ENCODE measurements around the gene COL4A4.
A peak's percentile ranks its signal among the peaks of the same experiment; 100 is the strongest.

COL4A4 gene

DNA sequence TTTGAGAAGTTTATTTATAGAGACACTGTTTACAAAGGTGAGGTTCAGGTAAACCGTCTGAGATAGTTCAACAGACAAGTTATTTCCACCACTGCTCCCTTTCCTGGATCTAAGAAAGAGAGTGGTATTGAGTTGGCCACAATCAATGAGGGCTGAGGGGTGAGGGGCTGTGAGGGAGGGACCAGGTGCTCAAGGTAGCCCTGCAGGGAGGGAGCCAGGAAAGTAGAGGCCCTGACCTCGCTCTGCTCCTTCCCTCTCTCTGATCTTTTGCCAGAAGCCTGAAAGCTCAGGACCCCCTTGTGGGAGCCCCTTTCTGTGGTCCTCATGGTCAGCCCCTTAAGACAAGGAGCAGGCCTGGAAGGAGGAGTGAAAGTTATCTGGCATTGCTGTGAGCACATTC is 30.2 kb upstream of the COL4A4 start:
- DNase-seq, result no peak
- ChIA-PET POLR2A (no interaction called here), CTCF (no interaction called here)
- H3K36me3 ChIP-seq (ENCODE audit: control insufficient read depth in 4 of 4, insufficient read depth in 4 of 4, low read length in 3 of 4), result no peaks in the 10 kb centered on the region
- WGBS (ENCODE audit: insufficient coverage), result 100% methylated on average over 1 of the region's 2 CpGs
- no peaks in the 10 kb centered on the region for H3K4me1 ChIP-seq (ENCODE audit: control extremely low read depth in 1 of 4, control insufficient read depth in 4 of 4, insufficient read depth in 4 of 4, low read length in 3 of 4)
- H3K4me3 ChIP-seq (ENCODE audit: control insufficient read depth in 1 of 7, extremely low read depth in 1 of 7, insufficient read depth in 4 of 7, low read depth in 2 of 7, low read length in 6 of 7), result no peak overlapping the region
- no peak overlapping the region for H3K27ac ChIP-seq (ENCODE audit: insufficient read depth in 1 of 2, low read depth in 1 of 2, low read length in 2 of 2, poor library complexity in 1 of 2, severe bottlenecking in 2 of 2)
- no peaks in the 10 kb centered on the region for H3K9me3 ChIP-seq (ENCODE audit: control extremely low read depth in 1 of 5, control insufficient read depth in 4 of 5, insufficient read depth in 2 of 5, low read depth in 1 of 5, low read length in 4 of 5)
- H3K27me3 ChIP-seq (replicated peaks in 2 of 5; ENCODE audit: control insufficient read depth in 4 of 5, insufficient read depth in 5 of 5, low read length in 4 of 5), result peaks cover 0 to 2% (median 0%) of the 10 kb centered on the region in 5 experiments

DNA sequence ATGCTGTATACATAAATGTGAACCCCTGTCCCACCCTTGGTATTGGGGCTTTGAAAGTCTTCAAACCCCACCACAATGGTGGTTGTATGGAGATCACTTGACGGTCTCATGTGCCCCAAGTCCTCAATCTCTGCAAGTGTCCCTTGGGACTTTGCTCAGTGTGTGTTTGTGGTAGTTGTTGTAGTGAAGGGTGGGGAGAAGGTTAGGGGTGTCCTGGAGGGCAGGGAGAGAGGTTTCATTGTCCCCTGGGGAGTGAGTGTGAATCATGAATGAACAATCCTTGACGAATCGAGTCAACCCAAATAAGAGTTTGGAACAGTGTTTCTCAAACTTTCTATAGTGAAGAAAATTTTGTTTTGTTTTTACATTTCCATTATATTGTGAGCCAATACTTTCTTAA is 28.5 kb upstream of the COL4A4 start:
- DNase-seq, result no peak
- Histone ChIP-seq H3K4me3 (ENCODE audit: control insufficient read depth in 1 of 7, extremely low read depth in 1 of 7, insufficient read depth in 4 of 7, low read depth in 2 of 7, low read length in 6 of 7) (no peak overlapping the region), H3K27ac (ENCODE audit: insufficient read depth in 1 of 2, low read depth in 1 of 2, low read length in 2 of 2, poor library complexity in 1 of 2, severe bottlenecking in 2 of 2) (no peak overlapping the region), H3K27me3 (replicated peaks in 2 of 5; ENCODE audit: control insufficient read depth in 4 of 5, insufficient read depth in 5 of 5, low read length in 4 of 5) (peaks cover 0 to 6% (median 2%) of the 10 kb centered on the region in 5 experiments), H3K9me3 (ENCODE audit: control extremely low read depth in 1 of 5, control insufficient read depth in 4 of 5, insufficient read depth in 2 of 5, low read depth in 1 of 5, low read length in 4 of 5) (no peaks in the 10 kb centered on the region), H3K36me3 (ENCODE audit: control insufficient read depth in 4 of 4, insufficient read depth in 4 of 4, low read length in 3 of 4) (no peaks in the 10 kb centered on the region), H3K4me1 (ENCODE audit: control extremely low read depth in 1 of 4, control insufficient read depth in 4 of 4, insufficient read depth in 4 of 4, low read length in 3 of 4) (no peaks in the 10 kb centered on the region)
- CTCF ChIA-PET, result no interaction called here
- POLR2A ChIA-PET, result interaction anchor here (0.6 kb wide), 1 partner anchor 95 kb away, joined by 3 read pairs; no protein-coding TSS in a partner anchor
- WGBS (ENCODE audit: insufficient coverage), result no CpG with 5 or more reads among the region's 3 CpGs

DNA sequence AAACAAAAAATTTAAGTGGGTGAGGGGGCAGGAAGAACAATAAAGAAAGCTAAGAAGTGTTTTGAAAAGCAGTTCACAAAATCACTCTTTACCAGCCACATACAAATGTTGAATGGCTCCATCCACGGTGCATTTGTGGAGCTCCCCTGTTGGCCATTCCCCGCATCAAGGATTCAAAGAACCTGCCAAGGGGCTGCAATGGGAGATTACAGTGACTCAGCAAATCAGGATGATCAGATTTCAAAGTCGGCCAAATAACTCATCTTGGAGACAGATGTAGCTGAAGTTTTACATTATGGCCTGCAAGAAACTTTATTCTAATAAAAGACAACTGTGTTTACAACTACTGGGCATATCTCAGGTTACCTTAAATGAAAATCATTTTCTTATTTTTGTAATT is 27.4 kb upstream of the COL4A4 start:
- H3K4me1 ChIP-seq (ENCODE audit: control extremely low read depth in 1 of 4, control insufficient read depth in 4 of 4, insufficient read depth in 4 of 4, low read length in 3 of 4), result no peaks in the 10 kb centered on the region
- peak in 1 of 3 donors; percentile 2 for DNase-seq
- CTCF ChIA-PET, result no interaction called here
- no peaks in the 10 kb centered on the region for H3K9me3 ChIP-seq (ENCODE audit: control extremely low read depth in 1 of 5, control insufficient read depth in 4 of 5, insufficient read depth in 2 of 5, low read depth in 1 of 5, low read length in 4 of 5)
- H3K27me3 ChIP-seq (replicated peaks in 2 of 5; ENCODE audit: control insufficient read depth in 4 of 5, insufficient read depth in 5 of 5, low read length in 4 of 5), result peaks cover 0 to 8% (median 2%) of the 10 kb centered on the region in 5 experiments
- no peaks in the 10 kb centered on the region for H3K36me3 ChIP-seq (ENCODE audit: control insufficient read depth in 4 of 4, insufficient read depth in 4 of 4, low read length in 3 of 4)
- H3K27ac ChIP-seq (ENCODE audit: insufficient read depth in 1 of 2, low read depth in 1 of 2, low read length in 2 of 2, poor library complexity in 1 of 2, severe bottlenecking in 2 of 2), result no peak overlapping the region
- POLR2A ChIA-PET, result no interaction called here
- WGBS (ENCODE audit: insufficient coverage), result 86% methylated on average over 2 of the region's 3 CpGs
- H3K4me3 ChIP-seq (ENCODE audit: control insufficient read depth in 1 of 7, extremely low read depth in 1 of 7, insufficient read depth in 4 of 7, low read depth in 2 of 7, low read length in 6 of 7), result no peak overlapping the region

DNA sequence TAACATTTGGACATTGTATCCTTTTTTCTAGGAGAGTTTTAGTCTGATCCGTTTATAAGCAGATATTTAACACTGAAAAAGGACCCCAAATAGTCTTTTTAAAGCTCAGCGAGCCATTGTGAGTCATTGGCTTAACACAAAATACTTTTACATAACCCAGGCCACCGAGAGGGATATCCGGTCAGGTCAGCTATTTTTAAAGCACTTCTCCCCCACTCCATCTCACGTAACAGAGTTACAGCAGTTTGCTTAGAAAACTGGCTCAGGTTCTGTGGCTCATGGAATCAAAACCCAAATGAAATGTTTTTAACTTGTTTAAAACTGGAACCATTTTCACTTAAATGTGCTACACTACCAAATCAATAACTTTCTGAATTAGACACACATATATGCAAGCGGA is 24.3 kb upstream of the COL4A4 start:
- Histone ChIP-seq H3K27ac (ENCODE audit: insufficient read depth in 1 of 2, low read depth in 1 of 2, low read length in 2 of 2, poor library complexity in 1 of 2, severe bottlenecking in 2 of 2) (no peak overlapping the region), H3K9me3 (ENCODE audit: control extremely low read depth in 1 of 5, control insufficient read depth in 4 of 5, insufficient read depth in 2 of 5, low read depth in 1 of 5, low read length in 4 of 5) (no peaks in the 10 kb centered on the region), H3K36me3 (ENCODE audit: control insufficient read depth in 4 of 4, insufficient read depth in 4 of 4, low read length in 3 of 4) (no peaks in the 10 kb centered on the region), H3K4me1 (ENCODE audit: control extremely low read depth in 1 of 4, control insufficient read depth in 4 of 4, insufficient read depth in 4 of 4, low read length in 3 of 4) (no peaks in the 10 kb centered on the region), H3K27me3 (replicated peaks in 2 of 5; ENCODE audit: control insufficient read depth in 4 of 5, insufficient read depth in 5 of 5, low read length in 4 of 5) (peaks cover 0 to 11% (median 2%) of the 10 kb centered on the region in 5 experiments), H3K4me3 (ENCODE audit: control insufficient read depth in 1 of 7, extremely low read depth in 1 of 7, insufficient read depth in 4 of 7, low read depth in 2 of 7, low read length in 6 of 7) (no peak overlapping the region)
- CTCF ChIA-PET, result no interaction called here
- WGBS (ENCODE audit: insufficient coverage), result 47% methylated on average over 4 of the region's 6 CpGs
- POLR2A ChIA-PET, result no interaction called here
- DNase-seq, result no peak

DNA sequence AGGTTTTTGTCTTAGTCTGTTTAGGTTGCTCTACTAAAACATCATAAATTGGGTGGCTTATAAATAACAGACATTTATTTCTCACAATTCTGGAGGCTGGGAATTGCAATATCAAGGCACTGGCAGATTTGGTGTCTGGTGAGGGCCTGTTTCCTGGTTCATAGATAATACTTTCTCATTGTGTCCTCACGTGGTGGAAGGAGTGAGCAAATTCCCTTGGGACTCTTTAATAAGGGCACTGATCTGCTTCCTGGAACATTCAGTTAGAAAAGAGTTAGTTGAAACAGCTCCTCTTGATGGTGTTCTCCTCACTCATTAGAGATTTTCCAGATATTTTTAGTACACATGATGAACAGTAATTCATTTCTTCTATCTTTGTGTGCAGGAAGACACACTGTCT is 22.7 kb upstream of the COL4A4 start:
- WGBS (ENCODE audit: insufficient coverage), result 20% methylated on average over 1 of the region's 1 CpG
- Histone ChIP-seq H3K9me3 (ENCODE audit: control extremely low read depth in 1 of 5, control insufficient read depth in 4 of 5, insufficient read depth in 2 of 5, low read depth in 1 of 5, low read length in 4 of 5) (no peaks in the 10 kb centered on the region), H3K4me3 (ENCODE audit: control insufficient read depth in 1 of 7, extremely low read depth in 1 of 7, insufficient read depth in 4 of 7, low read depth in 2 of 7, low read length in 6 of 7) (no peak overlapping the region), H3K36me3 (ENCODE audit: control insufficient read depth in 4 of 4, insufficient read depth in 4 of 4, low read length in 3 of 4) (no peaks in the 10 kb centered on the region), H3K4me1 (ENCODE audit: control extremely low read depth in 1 of 4, control insufficient read depth in 4 of 4, insufficient read depth in 4 of 4, low read length in 3 of 4) (no peaks in the 10 kb centered on the region), H3K27ac (ENCODE audit: insufficient read depth in 1 of 2, low read depth in 1 of 2, low read length in 2 of 2, poor library complexity in 1 of 2, severe bottlenecking in 2 of 2) (no peak overlapping the region), H3K27me3 (replicated peaks in 2 of 5; ENCODE audit: control insufficient read depth in 4 of 5, insufficient read depth in 5 of 5, low read length in 4 of 5) (peaks cover 0 to 11% (median 2%) of the 10 kb centered on the region in 5 experiments)
- CTCF ChIA-PET, result no interaction called here
- POLR2A ChIA-PET, result no interaction called here
- no peak for DNase-seq

DNA sequence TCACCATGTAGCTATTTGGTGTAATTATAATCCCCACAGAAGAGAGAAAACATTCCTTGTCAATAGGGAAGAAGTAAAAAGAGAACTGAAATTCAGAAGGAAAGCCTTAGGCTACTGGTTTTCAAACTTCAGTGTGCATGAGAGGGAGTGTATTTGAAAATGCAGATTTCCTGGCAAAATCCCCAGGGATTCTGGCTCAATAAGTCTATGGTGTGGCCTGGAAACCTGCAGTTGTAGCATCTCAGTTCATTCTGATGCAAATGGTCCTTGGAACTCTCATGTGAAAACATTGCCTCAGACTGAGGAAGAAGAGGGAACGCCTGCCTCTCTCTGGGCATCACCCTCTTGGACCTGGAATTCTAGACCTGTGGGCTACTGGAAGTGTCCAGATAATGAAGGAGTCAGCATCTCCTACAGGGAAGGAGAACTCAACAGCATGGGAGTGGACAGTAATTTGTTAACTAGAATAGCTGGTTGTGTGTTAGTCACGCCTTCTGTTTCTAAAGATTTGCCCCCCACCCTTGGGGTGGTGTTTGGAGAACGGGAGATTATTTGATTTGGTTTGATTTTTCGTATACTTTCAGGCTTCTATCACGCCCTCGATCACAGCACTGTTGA is 21.7 kb upstream of the COL4A4 start:
- no peak overlapping the region for H3K27ac ChIP-seq (ENCODE audit: insufficient read depth in 1 of 2, low read depth in 1 of 2, low read length in 2 of 2, poor library complexity in 1 of 2, severe bottlenecking in 2 of 2)
- H3K27me3 ChIP-seq (replicated peaks in 2 of 5; ENCODE audit: control insufficient read depth in 4 of 5, insufficient read depth in 5 of 5, low read length in 4 of 5), result peaks cover 0 to 11% (median 3%) of the 10 kb centered on the region in 5 experiments
- POLR2A ChIA-PET, result no interaction called here
- 100% methylated on average over 1 of the region's 6 CpGs for WGBS (ENCODE audit: insufficient coverage)
- CTCF ChIA-PET, result no interaction called here
- no peak for DNase-seq
- no peaks in the 10 kb centered on the region for H3K36me3 ChIP-seq (ENCODE audit: control insufficient read depth in 4 of 4, insufficient read depth in 4 of 4, low read length in 3 of 4)
- no peaks in the 10 kb centered on the region for H3K9me3 ChIP-seq (ENCODE audit: control extremely low read depth in 1 of 5, control insufficient read depth in 4 of 5, insufficient read depth in 2 of 5, low read depth in 1 of 5, low read length in 4 of 5)
- no peak overlapping the region for H3K4me3 ChIP-seq (ENCODE audit: control insufficient read depth in 1 of 7, extremely low read depth in 1 of 7, insufficient read depth in 4 of 7, low read depth in 2 of 7, low read length in 6 of 7)
- no peaks in the 10 kb centered on the region for H3K4me1 ChIP-seq (ENCODE audit: control extremely low read depth in 1 of 4, control insufficient read depth in 4 of 4, insufficient read depth in 4 of 4, low read length in 3 of 4)

DNA sequence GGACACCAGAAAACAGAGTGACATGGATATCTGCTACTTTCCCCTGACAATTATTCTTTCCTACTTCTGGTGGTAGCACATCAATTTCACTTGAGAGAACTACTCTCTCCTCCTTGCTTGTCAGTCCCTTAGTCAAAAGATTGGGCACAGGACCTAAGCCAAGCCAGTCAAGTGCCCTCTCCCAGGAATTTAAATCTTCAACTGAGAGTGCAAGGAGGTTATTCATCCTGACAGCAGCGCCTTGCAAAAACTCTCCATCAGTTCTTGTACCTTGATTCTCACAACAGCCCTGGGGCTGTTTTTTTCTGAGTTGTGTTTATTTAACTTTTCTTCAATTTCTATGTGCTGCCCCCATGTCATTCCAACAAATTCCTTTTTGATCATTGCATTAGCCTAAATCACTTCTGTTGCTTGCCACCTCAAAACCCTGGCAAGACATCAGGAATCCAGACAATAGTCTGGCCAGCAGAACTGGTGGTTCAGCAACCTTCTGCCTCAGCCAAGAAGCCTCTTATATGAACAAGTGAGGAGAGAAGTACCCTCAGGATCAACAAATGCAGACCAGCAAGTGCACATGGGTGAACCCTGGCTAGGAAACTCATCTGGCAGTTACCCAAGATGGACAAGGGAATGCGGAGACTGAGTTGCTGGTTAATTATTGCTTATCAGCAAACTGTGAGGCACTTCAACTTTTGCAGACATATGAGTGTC is 19.8 kb upstream of the COL4A4 start:
- CTCF ChIA-PET, result no interaction called here
- Histone ChIP-seq H3K27me3 (replicated peaks in 2 of 5; ENCODE audit: control insufficient read depth in 4 of 5, insufficient read depth in 5 of 5, low read length in 4 of 5) (peaks cover 0 to 8% (median 0%) of the 10 kb centered on the region in 5 experiments), H3K4me3 (ENCODE audit: control insufficient read depth in 1 of 7, extremely low read depth in 1 of 7, insufficient read depth in 4 of 7, low read depth in 2 of 7, low read length in 6 of 7) (no peak overlapping the region), H3K36me3 (ENCODE audit: control insufficient read depth in 4 of 4, insufficient read depth in 4 of 4, low read length in 3 of 4) (no peaks in the 10 kb centered on the region), H3K9me3 (ENCODE audit: control extremely low read depth in 1 of 5, control insufficient read depth in 4 of 5, insufficient read depth in 2 of 5, low read depth in 1 of 5, low read length in 4 of 5) (no peaks in the 10 kb centered on the region), H3K27ac (ENCODE audit: insufficient read depth in 1 of 2, low read depth in 1 of 2, low read length in 2 of 2, poor library complexity in 1 of 2, severe bottlenecking in 2 of 2) (no peak overlapping the region), H3K4me1 (ENCODE audit: control extremely low read depth in 1 of 4, control insufficient read depth in 4 of 4, insufficient read depth in 4 of 4, low read length in 3 of 4) (no peaks in the 10 kb centered on the region)
- no peak for DNase-seq
- WGBS (ENCODE audit: insufficient coverage), result 100% methylated on average over 1 of the region's 2 CpGs
- POLR2A ChIA-PET, result no interaction called here
